CD14-positive monocyte (primary cell): ENCODE data around the gene RNF223. TPM values are rescaled to one million over a fixed set of nuclear protein-coding genes. Genes with fewer than 3 reads are reported as not detected.

ENCODE experiments used
- DNase-seq, 3 donors: peaks; one replicate each; pipeline ENCODE4 v3.0.0-alpha.2; 2011 to 2022
- H2AFZ ChIP-seq: 2 replicates; pipeline ENCODE4 v1.6.0; 2012; ENCODE audit warnings: mild to moderate bottlenecking, low read depth, low read length, inconsistent platforms; ENCODE audit not compliant: insufficient read depth, poor library complexity, severe bottlenecking
- H3K27ac ChIP-seq, 2 donors: 1 replicate in 1 of 2; 2 replicates in 1 of 2; pipeline ENCODE4 v1.5.1; 2012 to 2013; ENCODE audit warnings: low read length in 2 of 2, control low read depth in 1 of 2, inconsistent platforms in 1 of 2, low read depth in 1 of 2, mild to moderate bottlenecking in 1 of 2
- H3K27me3 ChIP-seq, 2 donors: one replicate each; pipeline versions ENCODE4 v1.6.0 to v1.6.1; 2011 to 2013; ENCODE audit warnings: low read length in 2 of 2; ENCODE audit not compliant: control insufficient read depth in 2 of 2, insufficient read depth in 2 of 2
- H3K36me3 ChIP-seq, 2 donors: replicated peaks in 1 of 2; 1 replicate in 1 of 2; 2 replicates in 1 of 2; pipeline versions ENCODE4 v1.5.1 to v1.6.1; 2012 to 2013; ENCODE audit warnings: low read length in 2 of 2, control low read depth in 1 of 2, inconsistent platforms in 1 of 2, mild to moderate bottlenecking in 1 of 2; ENCODE audit not compliant: insufficient read depth in 2 of 2, control insufficient read depth in 1 of 2
- H3K4me1 ChIP-seq, 2 donors: 1 replicate in 1 of 2; 2 replicates in 1 of 2; pipeline versions ENCODE4 v1.5.1 to v1.6.1; 2012 to 2013; ENCODE audit warnings: low read length in 2 of 2, control low read depth in 1 of 2, inconsistent platforms in 1 of 2, mild to moderate bottlenecking in 1 of 2, moderate library complexity in 1 of 2; ENCODE audit not compliant: insufficient read depth in 2 of 2, control insufficient read depth in 1 of 2
- H3K4me2 ChIP-seq: replicated peaks from 2 replicates; pipeline ENCODE3; 2012; ENCODE audit warnings: low read length, moderate library complexity, mild to moderate bottlenecking; ENCODE audit not compliant: poor library complexity, severe bottlenecking; ENCODE audit errors: extremely low read depth
- H3K4me3 ChIP-seq, 3 experiments: fragments of 200-600 bp in 1 of 3; sonication (generic) in 1 of 3; replicated peaks in 1 of 3; 1 replicate in 2 of 3; 2 replicates in 1 of 3; pipeline ENCODE4 v1.5.1; 2011 to 2013; ENCODE audit warnings: low read length in 3 of 3, mild to moderate bottlenecking in 3 of 3, control low read depth in 2 of 3, low read depth in 2 of 3, inconsistent platforms in 1 of 3, moderate library complexity in 1 of 3
- H3K79me2 ChIP-seq: 2 replicates; pipeline ENCODE4 v1.6.0; 2012; ENCODE audit warnings: mild to moderate bottlenecking, control low read depth, inconsistent platforms, low read length, moderate library complexity; ENCODE audit not compliant: insufficient read depth
- H3K9ac ChIP-seq: 2 replicates; pipeline ENCODE4 v1.6.0; 2017; ENCODE audit warnings: low read length, mild to moderate bottlenecking; ENCODE audit not compliant: insufficient read depth, poor library complexity, severe bottlenecking
- H3K9me3 ChIP-seq, 2 donors: replicated peaks in 1 of 2; 1 replicate in 1 of 2; 2 replicates in 1 of 2; pipeline versions ENCODE4 v1.5.1 to v1.6.1; 2012 to 2013; ENCODE audit warnings: low read length in 2 of 2, control low read depth in 1 of 2; ENCODE audit not compliant: control insufficient read depth in 1 of 2, insufficient read depth in 1 of 2
- H4K20me1 ChIP-seq: 2 replicates; pipeline ENCODE4 v1.6.0; 2012; ENCODE audit warnings: mild to moderate bottlenecking, low read length, control low read depth, moderate library complexity; ENCODE audit not compliant: insufficient read depth
- H3K27ac Mint-ChIP-seq, 7 donors: one replicate each; pipeline ENCODE4 v1.8.0; 2020; ENCODE audit warnings: mild to moderate bottlenecking in 7 of 7, mixed read lengths in 7 of 7, moderate library complexity in 6 of 7, inconsistent platforms in 2 of 7
- H3K27me3 Mint-ChIP-seq, 3 donors: one replicate each; pipeline ENCODE4 v1.8.0; 2021 to 2022; ENCODE audit warnings: low read depth in 3 of 3, mild to moderate bottlenecking in 3 of 3, mixed read lengths in 3 of 3, moderate library complexity in 3 of 3, inconsistent platforms in 1 of 3
- H3K36me3 Mint-ChIP-seq, 2 donors: one replicate each; pipeline ENCODE4 v1.8.0; 2020; ENCODE audit warnings: mixed read lengths in 2 of 2, inconsistent platforms in 1 of 2, mild to moderate bottlenecking in 1 of 2
- H3K4me1 Mint-ChIP-seq: one replicate; pipeline ENCODE4 v1.8.0; 2020; ENCODE audit warnings: mild to moderate bottlenecking, mixed read lengths
- H3K4me3 Mint-ChIP-seq, 2 donors: one replicate each; pipeline ENCODE4 v1.8.0; 2020; ENCODE audit warnings: mild to moderate bottlenecking in 2 of 2, mixed read lengths in 2 of 2, moderate library complexity in 1 of 2
- H3K9me3 Mint-ChIP-seq, 7 donors: one replicate each; pipeline ENCODE4 v1.8.0; 2020 to 2022; ENCODE audit warnings: mixed read lengths in 7 of 7, mild to moderate bottlenecking in 6 of 7, moderate library complexity in 6 of 7, inconsistent platforms in 2 of 7
- CTCF ChIP-seq: fragments of 200-600 bp; IDR thresholded peaks from one replicate; pipeline ENCODE4 v1.8.0; 2022; ENCODE audit warnings: antibody characterized with exemption, mild to moderate bottlenecking
- WGBS: methylation state at CpG from one replicate; pipeline ENCODE4 v1.1.5; 2013; ENCODE audit warnings: missing lambda C conversion rate; ENCODE audit not compliant: insufficient coverage; 5-methylcytosine and 5-hydroxymethylcytosine counted together
- intact Hi-C, 2 donors: fragments of 100-400 bp; cut with micrococcal nuclease; formaldehyde crosslinking; loops; one replicate each; pipeline versions ENCODE4 v1.15.0 to v1.15.1; 2023
- polyA plus RNA-seq, 3 donors: library from polyadenylated mRNA; depleted of rRNA in 1 of 3; unstranded in 2 of 3; stranded (reverse) in 1 of 3; fragments of 300-500 nt in 2 of 3; fragments of >200 nt in 1 of 3; fragmentation: Illumina TruSeq in 2 of 3; gene quantifications; 1 replicate in 2 of 3; 2 replicates in 1 of 3; pipeline ENCODE4 v1.2.3, GENCODE V29; 2012 to 2021

The RNF223 gene
- polyA plus RNA-seq, 3 donors = not detected

- peaks cover 9% of the 10 kb centered on the region for H3K4me1 Mint-ChIP-seq
These were observed 8.2 kb upstream of the RNF223 start for GRCh38 chr1:1082239-1082775.

More at GRCh38 chr1:1082239-1082775, 8.2 kb upstream of the RNF223 start:
- H2AFZ ChIP-seq = no peak overlapping the region
- WGBS = 94% methylated on average over 26 of the region's 27 CpGs
- Mint-ChIP-seq H3K27ac (no peak overlapping the region), H3K9me3 (peaks cover 0 to 2% (median 0%) of the 10 kb centered on the region in 7 donors), H3K36me3 (peaks cover 5 to 6% of the 10 kb centered on the region in 2 donors), H3K27me3 (peaks cover 7 to 17% (median 10%) of the 10 kb centered on the region in 3 donors), H3K4me3 (no peak overlapping the region)
- no peak for TF ChIP-seq CTCF
- H3K79me2 ChIP-seq = no peaks in the 10 kb centered on the region
- peaks cover 9 to 11% of the 10 kb centered on the region in 2 donors for H3K4me1 ChIP-seq
- intact Hi-C loops = no loop called here
- no peak overlapping the region for H3K4me3 ChIP-seq
- H3K36me3 ChIP-seq = no peaks in the 10 kb centered on the region
- no peaks in the 10 kb centered on the region for H3K9me3 ChIP-seq
- H4K20me1 ChIP-seq = no peaks in the 10 kb centered on the region
- DNase-seq = no peak
- H3K4me2 ChIP-seq = no peak overlapping the region
- H3K9ac ChIP-seq = no peak overlapping the region
- H3K27ac ChIP-seq = no peak overlapping the region
- H3K27me3 ChIP-seq = peaks cover 0 to 14% of the 10 kb centered on the region in 2 donors
